GM21619 (cell line): Measurements from ENCODE around the gene UXS1.
"Not testable (repeated sequence)": the region's sequence is repeated elsewhere in the genome, so short reads cannot be mapped to it uniquely, and the experiment has no call there.

Experiments
- ATAC-seq: cut with Tn5 transposase; IDR thresholded peaks from one replicate; pipeline ENCODE4 v1.9.1; 2021; ENCODE audit not compliant: unreplicated experiment

Gene UXS1

GRCh38 chr2:106193977-106194778 is at the start of gene UXS1:
UXS1 (minus strand) TSS chr2:106194301; CDS start chr2:106194241, 60 bp downstream.
- ATAC-seq, result peak; percentile 67

GRCh38 chr2:106239491-106239890 is 45.4 kb upstream of the UXS1 start:
- ATAC-seq, result not testable (repeated sequence)

GRCh38 chr2:106235392-106235791 is 41.3 kb upstream of the UXS1 start:
- ATAC-seq, result not testable (repeated sequence)

GRCh38 chr2:106233350-106233706 is 39.2 kb upstream of the UXS1 start:
- ATAC-seq, result no peak

- ATAC-seq, result no peak
These were observed 38.7 kb upstream of the UXS1 start for GRCh38 chr2:106232638-106233349.

GRCh38 chr2:106223347-106223746 is 29.2 kb upstream of the UXS1 start:
- no peak for ATAC-seq

GRCh38 chr2:106222057-106222456 is 28.0 kb upstream of the UXS1 start:
- ATAC-seq, result not testable (repeated sequence)

- no peak for ATAC-seq
These were observed 25.7 kb upstream of the UXS1 start for GRCh38 chr2:106219813-106220212.

- not testable (repeated sequence) for ATAC-seq
These were observed 25.1 kb upstream of the UXS1 start for GRCh38 chr2:106219157-106219556.

GRCh38 chr2:106208874-106209273 is 14.8 kb upstream of the UXS1 start:
- ATAC-seq, result no peak

- no peak for ATAC-seq
These were observed 14.3 kb upstream of the UXS1 start for GRCh38 chr2:106208399-106208798.

GRCh38 chr2:106207246-106207645 is 13.1 kb upstream of the UXS1 start:
- ATAC-seq, result no peak

- no peak for ATAC-seq
These were observed 11.4 kb upstream of the UXS1 start for GRCh38 chr2:106205488-106205887.

- not testable (repeated sequence) for ATAC-seq
These were observed 10.4 kb upstream of the UXS1 start for GRCh38 chr2:106204551-106204950.

- no peak for ATAC-seq
These were observed 7.6 kb upstream of the UXS1 start for GRCh38 chr2:106201661-106202060.

GRCh38 chr2:106197878-106198277 is 3.8 kb upstream of the UXS1 start:
- ATAC-seq, result no peak

GRCh38 chr2:106195981-106196380 is 1.9 kb upstream of the UXS1 start:
- no peak for ATAC-seq

- no peak for ATAC-seq
These were observed 1.4 kb upstream of the UXS1 start for GRCh38 chr2:106195456-106195855.

GRCh38 chr2:106193690-106193976 is 468 bp downstream of the UXS1 start:
- no peak for ATAC-seq

GRCh38 chr2:106192752-106193689 is 1.1 kb downstream of the UXS1 start:
- ATAC-seq, result peak; percentile 44

GRCh38 chr2:106191511-106192016 is 2.5 kb downstream of the UXS1 start:
- no peak for ATAC-seq
